Fibroblast of upper back skin (primary cell): Measurements from ENCODE around the gene PPP1R15A.
A peak's percentile ranks its signal among the peaks of the same experiment; 100 is the strongest.
"Not testable (repeated sequence)": the region's sequence is repeated elsewhere in the genome, so short reads cannot be mapped to it uniquely, and the experiment has no call there.

Source experiments
- DNase-seq: peaks from one replicate; pipeline ENCODE4 v3.0.0-alpha.2; 2013

Gene PPP1R15A

DNA sequence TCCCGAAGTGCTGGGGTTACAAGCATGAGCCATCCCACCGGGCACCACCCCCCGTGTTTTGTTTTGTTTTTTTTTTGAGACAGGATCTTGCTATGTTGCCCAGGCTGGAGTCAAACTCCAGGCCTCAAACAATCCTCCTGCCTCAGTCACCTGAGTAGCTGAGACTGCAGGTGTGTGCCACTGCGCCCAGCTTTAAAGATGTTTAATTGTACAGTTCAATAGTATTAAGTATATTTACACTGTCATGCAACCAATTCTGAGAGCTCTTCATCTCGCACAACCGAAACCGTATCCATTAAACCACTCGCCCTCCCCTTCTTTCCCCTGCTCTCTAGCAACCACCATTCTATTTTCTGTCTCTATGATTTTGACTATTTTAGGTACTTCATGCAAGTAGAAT is 43.5 kb downstream of the PPP1R15A start:
- DNase-seq: no peak

DNA sequence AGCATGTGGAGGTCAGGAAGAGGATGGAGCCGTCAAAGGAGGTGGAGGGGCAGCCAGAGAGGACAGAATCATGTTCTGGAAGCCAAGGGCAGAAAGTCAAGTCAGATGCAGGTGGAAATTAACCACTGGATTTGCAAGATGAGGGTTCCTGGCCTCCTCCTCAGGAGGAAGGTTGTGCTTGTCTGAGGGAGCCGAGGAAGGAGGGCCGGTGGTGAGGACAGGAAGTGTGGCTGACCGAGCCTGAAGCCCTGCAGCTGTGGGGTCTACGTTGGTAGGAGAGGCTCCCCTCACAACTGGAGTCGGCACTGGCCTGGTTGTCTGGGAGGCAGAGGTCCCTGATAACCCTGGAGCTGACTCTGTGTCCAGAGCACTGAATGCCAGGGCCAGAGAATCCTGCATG is 45.9 kb downstream of the PPP1R15A start:
- no peak for DNase-seq

DNA sequence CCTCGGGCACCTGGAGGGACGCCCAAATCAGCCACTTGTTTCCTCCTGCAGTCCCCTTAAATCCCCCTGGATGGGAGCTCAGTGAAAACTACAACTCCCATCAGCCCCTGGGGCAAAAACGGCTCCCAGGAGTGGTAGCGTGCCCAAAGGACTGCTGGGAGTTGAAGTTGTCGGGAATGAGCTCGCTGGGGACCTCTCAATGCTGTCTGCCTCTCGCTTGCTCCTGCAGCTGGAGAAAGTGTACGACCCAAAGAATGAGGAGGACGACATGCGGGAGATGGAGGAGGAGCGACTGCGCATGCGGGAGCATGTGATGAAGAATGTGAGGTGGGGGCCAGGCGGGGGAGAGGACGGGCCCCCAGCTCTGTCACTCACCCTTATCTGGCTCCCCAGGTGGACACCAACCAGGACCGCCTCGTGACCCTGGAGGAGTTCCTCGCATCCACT is 46.6 kb downstream of the PPP1R15A start:
- no peak for DNase-seq

DNA sequence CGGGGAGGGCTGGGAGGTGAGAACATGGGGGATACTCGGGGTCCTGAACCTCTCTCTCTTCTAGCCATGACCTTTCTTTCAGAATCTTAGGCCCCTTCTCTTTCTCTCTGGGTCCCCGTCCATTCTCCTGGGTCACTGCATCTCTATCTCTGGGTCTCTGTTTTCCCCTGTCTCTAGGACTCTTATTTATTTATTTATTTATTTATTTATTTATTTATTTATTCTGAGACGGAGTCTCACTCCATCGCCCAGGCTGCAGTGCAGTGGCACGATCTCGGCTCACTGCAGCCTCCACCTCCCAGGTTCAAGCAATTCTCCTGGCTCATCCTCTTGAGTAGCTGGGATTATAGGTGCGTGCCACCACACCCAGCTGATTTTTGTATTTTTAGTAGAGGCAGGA is 47.0 kb downstream of the PPP1R15A start:
- DNase-seq: not testable (repeated sequence)

DNA sequence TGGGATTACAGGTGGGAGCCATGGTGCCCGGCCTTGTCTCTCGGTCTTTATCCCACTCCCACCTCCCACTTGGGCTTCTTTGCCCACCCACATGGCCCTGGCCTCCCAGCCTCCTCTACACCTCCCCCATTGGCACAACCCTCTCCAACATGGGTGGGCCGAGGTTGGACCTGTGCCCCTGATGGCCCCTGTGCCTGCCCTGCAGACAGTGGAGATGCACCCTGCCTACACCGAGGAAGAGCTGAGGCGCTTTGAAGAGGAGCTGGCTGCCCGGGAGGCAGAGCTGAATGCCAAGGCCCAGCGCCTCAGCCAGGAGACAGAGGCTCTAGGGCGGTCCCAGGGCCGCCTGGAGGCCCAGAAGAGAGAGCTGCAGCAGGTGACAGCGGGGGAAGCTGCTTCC is 48.7 kb downstream of the PPP1R15A start:
- DNase-seq: no peak

DNA sequence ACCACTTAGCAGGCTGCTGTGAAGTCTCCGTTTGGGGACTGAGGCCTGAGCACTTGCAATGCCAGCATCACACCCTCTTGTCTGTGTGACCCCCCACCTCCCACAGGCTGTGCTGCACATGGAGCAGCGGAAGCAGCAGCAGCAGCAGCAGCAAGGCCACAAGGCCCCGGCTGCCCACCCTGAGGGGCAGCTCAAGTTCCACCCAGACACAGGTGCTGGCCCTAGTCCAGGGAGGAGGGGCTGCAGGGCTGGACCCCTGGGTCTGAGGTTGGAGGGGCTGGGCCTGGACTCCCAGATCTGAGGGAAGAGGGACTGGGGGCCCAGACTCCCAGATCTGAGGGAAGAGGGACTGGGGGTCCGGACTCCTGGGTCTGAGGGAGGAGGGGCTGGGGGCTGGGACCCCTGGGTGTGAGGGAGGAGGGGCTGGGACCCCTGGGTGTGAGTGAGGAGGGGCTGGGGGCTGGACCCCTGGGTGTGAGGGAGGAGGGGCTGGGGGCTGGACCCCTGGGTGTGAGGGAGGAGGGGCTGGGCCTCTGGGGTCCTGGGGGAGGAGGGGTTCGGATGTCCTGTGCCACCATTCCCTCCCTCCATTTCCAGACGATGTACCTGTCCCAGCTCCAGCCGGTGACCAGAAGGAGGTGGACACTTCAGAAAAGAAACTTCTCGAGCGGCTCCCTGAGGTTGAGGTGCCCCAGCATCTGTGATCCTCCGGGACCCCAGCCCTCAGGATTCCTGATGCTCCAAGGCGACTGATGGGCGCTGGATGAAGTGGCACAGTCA is 49.7 kb downstream of the PPP1R15A start:
- DNase-seq: no peak

DNA sequence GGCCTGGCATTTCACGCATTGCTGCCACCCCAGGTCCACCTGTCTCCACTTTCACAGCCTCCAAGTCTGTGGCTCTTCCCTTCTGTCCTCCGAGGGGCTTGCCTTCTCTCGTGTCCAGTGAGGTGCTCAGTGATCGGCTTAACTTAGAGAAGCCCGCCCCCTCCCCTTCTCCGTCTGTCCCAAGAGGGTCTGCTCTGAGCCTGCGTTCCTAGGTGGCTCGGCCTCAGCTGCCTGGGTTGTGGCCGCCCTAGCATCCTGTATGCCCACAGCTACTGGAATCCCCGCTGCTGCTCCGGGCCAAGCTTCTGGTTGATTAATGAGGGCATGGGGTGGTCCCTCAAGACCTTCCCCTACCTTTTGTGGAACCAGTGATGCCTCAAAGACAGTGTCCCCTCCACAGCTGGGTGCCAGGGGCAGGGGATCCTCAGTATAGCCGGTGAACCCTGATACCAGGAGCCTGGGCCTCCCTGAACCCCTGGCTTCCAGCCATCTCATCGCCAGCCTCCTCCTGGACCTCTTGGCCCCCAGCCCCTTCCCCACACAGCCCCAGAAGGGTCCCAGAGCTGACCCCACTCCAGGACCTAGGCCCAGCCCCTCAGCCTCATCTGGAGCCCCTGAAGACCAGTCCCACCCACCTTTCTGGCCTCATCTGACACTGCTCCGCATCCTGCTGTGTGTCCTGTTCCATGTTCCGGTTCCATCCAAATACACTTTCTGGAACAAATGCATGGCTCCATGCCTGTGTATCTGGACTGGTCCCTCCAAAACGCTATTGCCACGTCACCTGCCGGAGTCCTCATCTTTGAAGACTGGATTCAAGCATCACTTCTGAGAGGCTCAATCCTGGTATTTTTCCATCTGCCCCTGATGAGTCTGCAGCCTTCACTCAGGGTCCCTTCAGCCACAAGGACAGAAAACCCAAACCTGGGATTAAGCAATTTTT is 50.6 kb downstream of the PPP1R15A start:
- DNase-seq: no peak

DNA sequence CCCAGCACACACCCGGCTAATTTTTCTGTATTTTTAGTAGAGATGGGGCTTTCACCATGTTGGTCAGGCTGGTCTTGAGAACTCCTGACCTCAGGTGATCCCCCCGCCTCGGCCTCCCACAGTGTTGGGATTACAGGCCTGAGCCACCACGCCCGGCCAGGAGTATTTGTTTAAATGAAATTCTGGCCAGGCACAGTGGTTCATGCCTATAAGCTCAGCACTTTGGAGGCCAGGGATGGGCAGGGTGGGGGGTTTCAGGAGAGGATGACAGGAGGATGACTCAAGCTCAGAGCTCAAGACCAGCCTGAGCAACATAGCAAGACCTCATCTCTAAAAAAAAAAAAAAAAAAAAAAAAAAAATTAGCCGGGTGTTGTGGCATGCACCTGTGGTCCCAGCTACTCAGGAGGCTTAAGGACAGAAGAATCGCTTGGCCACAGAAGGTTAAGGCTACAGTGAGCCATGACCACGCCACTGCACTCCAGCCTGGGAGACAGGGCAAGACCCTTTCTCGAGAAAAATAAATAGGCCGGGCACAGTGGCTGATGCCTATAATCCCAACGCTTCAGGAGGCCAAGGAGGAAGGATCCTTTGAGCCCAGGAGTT is 53.1 kb downstream of the PPP1R15A start:
- peak; percentile 69 for DNase-seq
